A549 (cell line): ENCODE results near the gene TMEM176B. TPM values are rescaled to one million over a fixed set of nuclear protein-coding genes. Genes with fewer than 3 reads are reported as not detected.

ENCODE experiments used
- ATAC-seq, 2 experiments: fragments of 200-7000 bp in 1 of 2; fragments of >200 bp in 1 of 2; cut with Nextera tagmentation in 1 of 2; cut with Tn5 transposase in 1 of 2; 3 replicates each; pipeline versions ENCODE4 v1.8.0 to v1.9.1; 2018 to 2020; ENCODE audit warnings: mild to moderate bottlenecking in 1 of 2, moderate library complexity in 1 of 2
- CTCF ChIA-PET: fragments of 300-600 bp; sonication (Branson Sonifier 250); formaldehyde crosslinking; extraction: SDS; loops from one replicate; lab custom pipeline; 2021; ENCODE audit warnings: antibody characterized with exemption, inconsistent platforms; lab: Yijun Ruan, JAX
- POLR2A ChIA-PET: fragments of 350-600 bp; formaldehyde crosslinking; extraction: SDS; loops from one replicate; lab custom pipeline; 2021; ENCODE audit warnings: antibody characterized with exemption, inconsistent platforms; lab: Yijun Ruan, JAX
- DNase-seq, 2 experiments: peaks; one replicate each; pipeline versions ENCODE4 v3.0.0 to v3.0.0-alpha.2; 2011 to 2016; ENCODE audit warnings: low read depth in 1 of 2, low spot score in 1 of 2
- FAIRE-seq: peaks from 2 replicates; lab custom pipeline; 2011; peaks lifted over from hg19 to GRCh38; lab: Jason Lieb, UNC
- H3K27ac ChIP-seq, 2 experiments: fragments of >200 bp; sonication (Bioruptor Twin); formaldehyde crosslinking; 3 replicates each; pipeline ENCODE4 v1.5.1; 2016 to 2017
- H3K4me1 ChIP-seq: fragments of >200 bp; sonication (Bioruptor Twin); formaldehyde crosslinking; 3 replicates; pipeline ENCODE4 v1.6.1; 2016
- H3K4me2 ChIP-seq: fragments of >200 bp; sonication (Bioruptor Twin); formaldehyde crosslinking; 3 replicates; pipeline ENCODE4 v1.6.1; 2016
- H3K4me3 ChIP-seq: fragments of >200 bp; sonication (Bioruptor Twin); formaldehyde crosslinking; 3 replicates; pipeline ENCODE4 v1.5.1; 2016
- H3K9me3 ChIP-seq: fragments of >200 bp; sonication (Bioruptor Twin); formaldehyde crosslinking; 3 replicates; pipeline ENCODE4 v1.6.1; 2016
- BHLHE40 ChIP-seq: IDR thresholded peaks from 2 replicates; pipeline ENCODE4 v1.6.1; 2012; ENCODE audit warnings: low read depth, low read length, inconsistent platforms
- CEBPB ChIP-seq, 2 experiments: fragments of >200 bp in 1 of 2; sonication (Bioruptor Twin) in 1 of 2; formaldehyde crosslinking in 1 of 2; IDR thresholded peaks; 2 replicates each; pipeline ENCODE4 v1.6.1; 2012 to 2016
- CHD4 ChIP-seq: fragments of 200-600 bp; sonication (generic); IDR thresholded peaks from 2 replicates; pipeline ENCODE4 v1.6.1; 2016; ENCODE audit warnings: antibody characterized with exemption, mild to moderate bottlenecking, borderline replicate concordance
- EHF ChIP-seq: fragments of 250-450 bp; sonication (Bioruptor Pico); IDR thresholded peaks from 2 replicates; pipeline ENCODE4 v1.5.0; 2020; ENCODE audit warnings: mild to moderate bottlenecking
- EHMT2 ChIP-seq: fragments of 200-600 bp; sonication (generic); IDR thresholded peaks from 2 replicates; pipeline ENCODE4 v1.6.1; 2016; ENCODE audit warnings: antibody characterized with exemption, low read depth, mild to moderate bottlenecking, moderate library complexity
- ELK1 ChIP-seq: fragments of 150-350 bp; IDR thresholded peaks from 2 replicates; pipeline ENCODE4 v1.6.1; 2014; ENCODE audit warnings: low read depth, mild to moderate bottlenecking, low read length
- EP300 ChIP-seq, 2 experiments: fragments of >200 bp; sonication (Bioruptor Twin); formaldehyde crosslinking; IDR thresholded peaks; 2 replicates in 1 of 2; 3 replicates in 1 of 2; pipeline ENCODE4 v1.6.1; 2016 to 2017
- FOSL2 ChIP-seq, 2 experiments: fragments of 450-650 bp in 1 of 2; fragments of >200 bp in 1 of 2; sonication (Bioruptor Twin) in 1 of 2; formaldehyde crosslinking; IDR thresholded peaks; 2 replicates each; pipeline versions ENCODE4 v1.5.0 to v1.6.1; 2016 to 2020; ENCODE audit warnings: mild to moderate bottlenecking in 1 of 2, moderate library complexity in 1 of 2
- FOXS1 ChIP-seq: fragments of 250-450 bp; sonication (Bioruptor Pico); IDR thresholded peaks from 2 replicates; pipeline ENCODE4 v1.5.0; 2020; ENCODE audit warnings: mild to moderate bottlenecking, moderate library complexity
- HDAC2 ChIP-seq: fragments of 200-600 bp; sonication (generic); IDR thresholded peaks from 2 replicates; pipeline ENCODE4 v1.6.1; 2016
- HEYL ChIP-seq: fragments of 250-450 bp; sonication (Bioruptor Pico); IDR thresholded peaks from 2 replicates; pipeline ENCODE4 v1.8.0; 2021; ENCODE audit warnings: mild to moderate bottlenecking, moderate library complexity
- HMGXB4 ChIP-seq: fragments of 250-450 bp; sonication (Bioruptor Pico); IDR thresholded peaks from 2 replicates; pipeline ENCODE4 v1.5.0; 2021; ENCODE audit warnings: mild to moderate bottlenecking, moderate library complexity, borderline replicate concordance
- HOXA7 ChIP-seq: fragments of 250-450 bp; sonication (Bioruptor Pico); IDR thresholded peaks from 2 replicates; pipeline ENCODE4 v1.5.0; 2020; ENCODE audit warnings: mild to moderate bottlenecking, moderate library complexity
- HOXB13 ChIP-seq: fragments of 250-450 bp; sonication (Bioruptor Pico); IDR thresholded peaks from 2 replicates; pipeline ENCODE4 v1.5.0; 2020; ENCODE audit warnings: low read depth, mild to moderate bottlenecking, moderate library complexity
- KDM1A ChIP-seq: fragments of 200-600 bp; sonication (generic); IDR thresholded peaks from 2 replicates; pipeline ENCODE4 v1.6.1; 2016; ENCODE audit warnings: low read depth, mild to moderate bottlenecking
- NFE2L2 ChIP-seq: fragments of 150-350 bp; conservative IDR thresholded peaks from 2 replicates; pipeline ENCODE4 v1.6.1; 2014; ENCODE audit warnings: low read length
- NPAS2 ChIP-seq: fragments of 250-450 bp; sonication (Bioruptor Pico); IDR thresholded peaks from 2 replicates; pipeline ENCODE4 v1.8.0; 2022; ENCODE audit warnings: mild to moderate bottlenecking, moderate library complexity, borderline replicate concordance
- POLR2A ChIP-seq: IDR thresholded peaks from 2 replicates; pipeline ENCODE4 v1.6.1; 2012; ENCODE audit warnings: mild to moderate bottlenecking, low read length
- POLR2AphosphoS2 ChIP-seq: conservative IDR thresholded peaks from 2 replicates; pipeline ENCODE4 v1.6.1; 2012; ENCODE audit warnings: low read length, improper control_type of control experiment, inconsistent platforms
- RARB ChIP-seq: fragments of 250-450 bp; sonication (Bioruptor Pico); IDR thresholded peaks from 2 replicates; pipeline ENCODE4 v1.8.0; 2021; ENCODE audit warnings: mild to moderate bottlenecking, moderate library complexity
- RCOR1 ChIP-seq: fragments of 150-350 bp; IDR thresholded peaks from 2 replicates; pipeline ENCODE4 v1.6.1; 2014; ENCODE audit warnings: antibody characterized with exemption, low read length, low read depth
- REST ChIP-seq: fragments of 200-600 bp; sonication (generic); IDR thresholded peaks from 2 replicates; pipeline ENCODE4 v1.6.1; 2016; ENCODE audit warnings: antibody characterized with exemption, mild to moderate bottlenecking, moderate library complexity
- SMC3 ChIP-seq: fragments of >200 bp; sonication (Bioruptor Twin); formaldehyde crosslinking; IDR thresholded peaks from 3 replicates; pipeline ENCODE4 v1.6.1; 2018; ENCODE audit warnings: inconsistent platforms
- USF2 ChIP-seq: fragments of 450-650 bp; IDR thresholded peaks from 2 replicates; pipeline ENCODE4 v1.6.1; 2014; ENCODE audit warnings: antibody characterized with exemption
- ZC3H11A ChIP-seq: fragments of 450-650 bp; IDR thresholded peaks from 2 replicates; pipeline ENCODE4 v1.6.1; 2014; ENCODE audit warnings: antibody characterized with exemption, mild to moderate bottlenecking
- ZFP36 ChIP-seq: fragments of 450-650 bp; IDR thresholded peaks from 2 replicates; pipeline ENCODE4 v1.6.1; 2014; ENCODE audit warnings: borderline replicate concordance; ENCODE audit not compliant: partially characterized antibody
- WGBS: methylation state at CpG from one replicate; pipeline ENCODE4 v1.1.6; 2017; ENCODE audit errors: missing lambda C conversion rate; 5-methylcytosine and 5-hydroxymethylcytosine counted together
- polyA plus RNA-seq, 4 experiments: library from polyadenylated mRNA; depleted of rRNA in 3 of 4; stranded (reverse); fragments of >200 nt; fragmentation: RNase III in 1 of 4; extraction: RNeasy Plus Mini Kit Qiagen cat#74134 plus additional on column Dnase treatment in 1 of 4; gene quantifications; 2 replicates in 3 of 4; 3 replicates in 1 of 4; pipeline ENCODE4 v1.2.3, GENCODE V29; 2011 to 2017
- TF ChIP-seq, protein P1 (sequence below): IDR thresholded peaks from 2 replicates; pipeline ENCODE4 v1.6.1; 2012

TMEM176B gene
- polyA plus RNA-seq, 2 of the 4 experiments (the other 2 are of a cell fraction): 0.10 TPM; not detected in 1

- FAIRE-seq (no peak), ATAC-seq (no peak)
- ChIA-PET CTCF (interaction anchor here (1.0 kb wide), 1 partner anchor 11 kb away, joined by 3 read pairs; no protein-coding TSS in a partner anchor), POLR2A (no interaction called here)
- no peaks in the 10 kb centered on the region for H3K4me1 ChIP-seq
- H3K4me3 ChIP-seq: no peak overlapping the region
- H3K27ac ChIP-seq: no peak overlapping the region
- H3K9me3 ChIP-seq: no peaks in the 10 kb centered on the region
- TF ChIP-seq REST: no peak
- no peak for TF ChIP-seq NPAS2 (CRISPR knock-in tag)
- no peak for TF ChIP-seq HMGXB4
- TF ChIP-seq CHD4: no peak
- TF ChIP-seq POLR2AphosphoS2: no peak
- TF ChIP-seq ZFP36: no peak
- TF ChIP-seq BHLHE40: no peak
- TF ChIP-seq CEBPB (IDR thresholded peaks at IDR 0.05): no peak
- no peak for TF ChIP-seq EHF (CRISPR knock-in tag)
- TF ChIP-seq EHMT2: no peak
- no peak for TF ChIP-seq FOSL2 (IDR thresholded peaks at IDR 0.05)
- no peak for TF ChIP-seq FOSL2 (CRISPR knock-in tag; IDR thresholded peaks at IDR 0.05)
- no peak for TF ChIP-seq KDM1A
- TF ChIP-seq HOXA7: no peak
- TF ChIP-seq EP300 (IDR thresholded peaks at IDR 0.05): no peak
- TF ChIP-seq HEYL (CRISPR knock-in tag): no peak
- TF ChIP-seq HOXB13 (CRISPR knock-in tag): no peak
- TF ChIP-seq, protein P1, sequence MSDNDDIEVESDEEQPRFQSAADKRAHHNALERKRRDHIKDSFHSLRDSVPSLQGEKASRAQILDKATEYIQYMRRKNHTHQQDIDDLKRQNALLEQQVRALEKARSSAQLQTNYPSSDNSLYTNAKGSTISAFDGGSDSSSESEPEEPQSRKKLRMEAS: no peak
- TF ChIP-seq, all 56 proteins: peak for 0
- no peak overlapping the region for H3K4me2 ChIP-seq
- WGBS: 16% methylated on average over 12 of the region's 14 CpGs
- no peak for DNase-seq
Measured at GRCh38 chr7:150846291-150847115, 46.3 kb upstream of the TMEM176B start.

- DNase-seq: no peak
- Histone ChIP-seq H3K9me3 (no peaks in the 10 kb centered on the region), H3K4me2 (no peak overlapping the region), H3K4me1 (no peaks in the 10 kb centered on the region), H3K4me3 (no peak overlapping the region), H3K27ac (no peak overlapping the region)
- ChIA-PET POLR2A (no interaction called here), CTCF (no interaction called here)
- FAIRE-seq: no peak
- WGBS: 22% methylated on average over 4 of the region's 4 CpGs
- peak; percentile 14 to 27; a peak in 2 of 6 replicates for ATAC-seq
- TF ChIP-seq USF2: no peak
- TF ChIP-seq BHLHE40: no peak
- no peak for TF ChIP-seq ZC3H11A
- TF ChIP-seq POLR2A: no peak
- TF ChIP-seq KDM1A: no peak
- TF ChIP-seq NFE2L2: no peak
- no peak for TF ChIP-seq ZFP36
- TF ChIP-seq SMC3: no peak
- TF ChIP-seq RARB (CRISPR knock-in tag): no peak
- no peak for TF ChIP-seq HDAC2
- TF ChIP-seq HMGXB4: no peak
- TF ChIP-seq FOSL2 (IDR thresholded peaks at IDR 0.05): no peak
- no peak for TF ChIP-seq FOSL2 (CRISPR knock-in tag; IDR thresholded peaks at IDR 0.05)
- no peak for TF ChIP-seq FOXS1
- no peak for TF ChIP-seq EP300 (IDR thresholded peaks at IDR 0.05)
- TF ChIP-seq RCOR1: no peak
- no peak for TF ChIP-seq ELK1
Measured at GRCh38 chr7:150845421-150845861, 45.3 kb upstream of the TMEM176B start.
